Measurements from ENCODE around the gene EVL. TPM values are rescaled to one million over a fixed set of nuclear protein-coding genes. Genes with fewer than 3 reads are reported as not detected.

The EVL gene
- total RNA-seq, 6 experiments from 2014 or later = 1.2 to 4.8 (median 2.0) TPM

DNA sequence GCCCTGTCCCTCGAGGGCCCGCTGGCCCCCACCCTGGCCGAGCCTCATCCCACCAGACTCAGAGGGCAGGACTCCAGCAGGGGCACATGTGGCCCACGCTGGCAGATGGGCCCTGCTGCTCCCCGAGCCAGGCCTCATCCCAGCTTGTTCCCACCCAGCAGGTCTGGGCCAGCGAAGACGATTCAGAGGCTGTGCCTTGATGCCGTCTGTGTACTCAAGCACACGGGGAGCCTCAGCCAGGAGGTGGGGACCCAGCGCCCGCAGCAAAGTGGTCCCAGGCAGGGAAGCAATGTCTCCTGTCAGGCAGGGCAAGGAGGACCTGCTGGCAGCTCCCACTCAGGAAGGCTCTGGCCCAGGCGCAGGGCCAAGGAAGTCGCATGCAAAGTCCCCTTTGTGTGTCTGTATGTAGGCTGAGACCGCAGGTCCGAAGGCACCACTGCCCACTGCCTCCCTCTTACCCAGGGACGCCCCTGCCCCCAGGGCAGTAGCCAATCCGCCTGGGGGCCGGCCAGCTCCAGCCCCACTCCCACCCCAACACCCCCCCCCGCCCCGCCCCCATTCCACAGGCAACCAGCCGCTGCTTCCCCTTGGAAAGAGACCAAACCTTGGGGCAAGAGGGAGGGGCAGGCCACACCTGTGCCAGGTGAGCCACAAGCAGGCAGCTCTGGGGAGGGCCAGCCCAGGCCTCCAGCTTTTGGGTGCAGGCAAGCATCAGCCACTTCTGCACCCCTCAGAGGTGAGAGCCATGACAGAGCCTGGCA lies 84.8 kb downstream of the EVL start:
- H3K4me1 Mint-ChIP-seq (ENCODE audit: low read depth) = no peaks in the 10 kb centered on the region
- no peak for DNase-seq
- no peak overlapping the region for H3K27ac Mint-ChIP-seq
- peaks cover 3% of the 10 kb centered on the region for H3K36me3 Mint-ChIP-seq (ENCODE audit: low read depth)
- TF ChIP-seq, protein P1, sequence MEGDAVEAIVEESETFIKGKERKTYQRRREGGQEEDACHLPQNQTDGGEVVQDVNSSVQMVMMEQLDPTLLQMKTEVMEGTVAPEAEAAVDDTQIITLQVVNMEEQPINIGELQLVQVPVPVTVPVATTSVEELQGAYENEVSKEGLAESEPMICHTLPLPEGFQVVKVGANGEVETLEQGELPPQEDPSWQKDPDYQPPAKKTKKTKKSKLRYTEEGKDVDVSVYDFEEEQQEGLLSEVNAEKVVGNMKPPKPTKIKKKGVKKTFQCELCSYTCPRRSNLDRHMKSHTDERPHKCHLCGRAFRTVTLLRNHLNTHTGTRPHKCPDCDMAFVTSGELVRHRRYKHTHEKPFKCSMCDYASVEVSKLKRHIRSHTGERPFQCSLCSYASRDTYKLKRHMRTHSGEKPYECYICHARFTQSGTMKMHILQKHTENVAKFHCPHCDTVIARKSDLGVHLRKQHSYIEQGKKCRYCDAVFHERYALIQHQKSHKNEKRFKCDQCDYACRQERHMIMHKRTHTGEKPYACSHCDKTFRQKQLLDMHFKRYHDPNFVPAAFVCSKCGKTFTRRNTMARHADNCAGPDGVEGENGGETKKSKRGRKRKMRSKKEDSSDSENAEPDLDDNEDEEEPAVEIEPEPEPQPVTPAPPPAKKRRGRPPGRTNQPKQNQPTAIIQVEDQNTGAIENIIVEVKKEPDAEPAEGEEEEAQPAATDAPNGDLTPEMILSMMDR (IDR thresholded peaks at IDR 0.05) = no peak
- H3K4me3 Mint-ChIP-seq = no peak overlapping the region
- H3K9me3 Mint-ChIP-seq = peaks cover 12% of the 10 kb centered on the region
- peaks cover 15% of the 10 kb centered on the region for H3K27me3 Mint-ChIP-seq (ENCODE audit: insufficient read depth)

DNA sequence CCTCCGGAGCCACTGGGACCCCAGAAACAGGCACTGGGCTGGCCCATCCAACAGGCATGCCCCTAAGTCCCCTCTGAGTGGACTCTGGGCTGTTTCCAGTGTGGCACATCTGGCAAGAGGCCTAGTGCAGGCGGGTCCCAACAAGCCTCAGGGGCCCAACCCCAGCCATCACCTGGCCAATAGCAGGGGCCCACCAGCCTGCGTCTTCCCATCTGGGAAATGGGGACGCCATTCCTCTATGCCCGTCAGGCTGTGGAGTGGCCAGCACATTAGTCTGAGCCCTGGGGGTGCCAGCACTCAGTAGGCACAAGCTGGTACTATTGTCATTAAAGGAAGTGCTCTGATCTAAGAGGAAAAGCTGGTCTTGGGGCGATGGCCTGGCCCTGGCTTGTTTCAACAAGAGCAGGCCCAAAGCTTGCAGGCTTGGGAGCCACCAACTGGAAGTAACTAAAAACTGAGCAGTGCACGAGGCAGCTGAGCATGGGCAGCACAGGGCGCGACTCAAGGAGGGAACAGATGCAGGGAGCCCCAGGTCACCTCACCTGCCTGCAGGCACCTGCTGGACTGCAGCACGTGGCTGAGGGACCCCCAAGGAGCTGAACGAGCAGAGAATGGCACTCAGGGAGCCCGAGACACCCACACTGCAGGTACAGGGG lies 85.8 kb downstream of the EVL start:
- Mint-ChIP-seq H3K27me3 (ENCODE audit: insufficient read depth) (peaks cover 19% of the 10 kb centered on the region), H3K9me3 (peaks cover 17% of the 10 kb centered on the region), H3K4me1 (ENCODE audit: low read depth) (no peaks in the 10 kb centered on the region), H3K36me3 (ENCODE audit: low read depth) (peaks cover 7% of the 10 kb centered on the region), H3K27ac (no peak overlapping the region), H3K4me3 (no peak overlapping the region)
- DNase-seq = no peak
- TF ChIP-seq, protein P1 (IDR thresholded peaks at IDR 0.05) = no peak

DNA sequence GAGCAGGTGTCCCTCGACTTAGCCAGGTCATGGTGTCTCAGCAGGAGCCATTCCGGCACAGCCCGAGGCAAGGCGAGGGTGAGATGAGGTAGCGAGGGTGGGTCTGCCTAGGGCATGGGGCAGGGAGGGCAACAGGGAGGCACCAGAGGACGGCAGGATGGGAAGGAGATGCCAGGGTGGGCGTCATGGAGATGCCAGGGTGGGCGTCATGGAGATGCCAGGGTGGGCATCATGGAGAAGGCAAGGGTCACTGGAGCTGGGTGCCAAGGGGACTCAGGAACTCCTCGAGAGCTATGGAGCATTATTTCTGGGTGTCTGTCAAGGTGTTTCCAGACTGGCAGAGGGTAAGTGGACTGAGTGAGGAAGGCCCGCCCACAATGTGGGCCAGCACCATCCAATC lies 86.9 kb downstream of the EVL start:
- Mint-ChIP-seq H3K4me3 (no peak overlapping the region), H3K36me3 (ENCODE audit: low read depth) (peaks cover 7% of the 10 kb centered on the region), H3K27me3 (ENCODE audit: insufficient read depth) (peaks cover 21% of the 10 kb centered on the region), H3K4me1 (ENCODE audit: low read depth) (no peaks in the 10 kb centered on the region), H3K27ac (no peak overlapping the region), H3K9me3 (peaks cover 17% of the 10 kb centered on the region)
- TF ChIP-seq, protein P1 (IDR thresholded peaks at IDR 0.05) = no peak
- DNase-seq = no peak

DNA sequence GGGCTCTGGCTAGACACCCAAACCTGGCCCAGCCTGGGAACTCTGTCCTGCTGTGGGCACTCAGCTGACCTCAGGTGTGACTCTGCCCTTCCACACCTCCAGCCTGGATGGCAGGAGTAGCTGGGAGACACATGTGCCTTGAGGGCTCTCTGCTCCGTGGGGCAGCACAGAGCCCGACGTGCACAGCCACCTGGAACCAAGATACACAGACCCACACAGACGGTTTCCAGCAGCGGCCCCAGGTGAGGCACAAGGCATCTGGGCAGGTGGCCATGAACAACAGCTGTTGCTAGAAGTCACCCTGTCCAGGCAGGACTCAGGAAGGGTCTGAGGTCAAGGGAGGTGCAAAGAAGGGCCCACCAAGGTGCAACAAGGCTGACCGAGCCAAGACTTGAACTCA lies 88.3 kb downstream of the EVL start:
- no peak for DNase-seq
- Mint-ChIP-seq H3K4me3 (no peak overlapping the region), H3K36me3 (ENCODE audit: low read depth) (peaks cover 7% of the 10 kb centered on the region), H3K27ac (no peak overlapping the region), H3K4me1 (ENCODE audit: low read depth) (no peaks in the 10 kb centered on the region), H3K9me3 (peaks cover 17% of the 10 kb centered on the region), H3K27me3 (ENCODE audit: insufficient read depth) (peaks cover 28% of the 10 kb centered on the region)
- TF ChIP-seq, protein P1 (IDR thresholded peaks at IDR 0.05) = no peak

DNA sequence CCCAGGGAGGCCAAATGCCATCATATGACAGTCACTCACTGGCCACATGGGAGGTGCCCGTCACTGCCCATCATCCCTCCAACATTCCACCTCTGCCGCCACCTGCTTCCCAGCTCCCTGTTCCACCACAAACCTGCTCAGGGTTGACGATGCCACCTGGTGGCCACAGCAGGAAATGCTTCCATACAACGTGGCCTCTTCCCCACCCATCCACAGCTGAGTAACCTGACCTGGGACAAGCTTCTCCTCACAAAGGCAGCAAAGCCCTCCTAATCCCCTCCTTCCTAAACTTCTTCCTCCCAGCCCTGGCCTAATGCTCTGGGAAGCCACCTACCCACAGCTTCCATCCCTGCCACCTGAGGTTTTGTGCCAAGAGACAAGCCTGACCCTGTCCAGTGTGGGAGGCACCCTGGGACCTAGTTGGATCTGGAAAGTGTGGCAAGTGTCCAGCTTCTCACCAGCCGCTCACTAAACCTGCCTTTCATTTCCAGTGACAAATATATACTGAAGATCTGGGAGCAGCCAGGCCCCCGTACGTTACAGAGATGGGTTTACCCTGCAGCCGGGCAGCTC lies 89.9 kb downstream of the EVL start:
- peaks cover 17% of the 10 kb centered on the region for H3K9me3 Mint-ChIP-seq
- H3K27me3 Mint-ChIP-seq (ENCODE audit: insufficient read depth) = peaks cover 26% of the 10 kb centered on the region
- DNase-seq = peak; percentile 4
- TF ChIP-seq, protein P1 (IDR thresholded peaks at IDR 0.05) = peak; percentile 78
- peaks cover 7% of the 10 kb centered on the region for H3K36me3 Mint-ChIP-seq (ENCODE audit: low read depth)
- no peak overlapping the region for H3K4me3 Mint-ChIP-seq
- H3K4me1 Mint-ChIP-seq (ENCODE audit: low read depth) = no peaks in the 10 kb centered on the region
- H3K27ac Mint-ChIP-seq = no peak overlapping the region
